Neural cell (in vitro differentiated cells): ENCODE measurements around the gene FMNL1.

Experiments
- RAD21 ChIP-seq: fragments of 450-650 bp; conservative IDR thresholded peaks from 2 replicates; pipeline ENCODE4 v1.6.1; 2014; ENCODE audit warnings: antibody characterized with exemption, mild to moderate bottlenecking, moderate library complexity
- TF ChIP-seq, protein P1 (sequence below): fragments of 450-650 bp; IDR thresholded peaks from 2 replicates; pipeline ENCODE4 v1.5.1; 2014; ENCODE audit warnings: antibody characterized with exemption, mild to moderate bottlenecking, moderate library complexity; ENCODE audit not compliant: poor library complexity, severe bottlenecking

GRCh38 chr17:45242029-45242414 lies 20.3 kb downstream of the FMNL1 start:
- TF ChIP-seq, protein P1, sequence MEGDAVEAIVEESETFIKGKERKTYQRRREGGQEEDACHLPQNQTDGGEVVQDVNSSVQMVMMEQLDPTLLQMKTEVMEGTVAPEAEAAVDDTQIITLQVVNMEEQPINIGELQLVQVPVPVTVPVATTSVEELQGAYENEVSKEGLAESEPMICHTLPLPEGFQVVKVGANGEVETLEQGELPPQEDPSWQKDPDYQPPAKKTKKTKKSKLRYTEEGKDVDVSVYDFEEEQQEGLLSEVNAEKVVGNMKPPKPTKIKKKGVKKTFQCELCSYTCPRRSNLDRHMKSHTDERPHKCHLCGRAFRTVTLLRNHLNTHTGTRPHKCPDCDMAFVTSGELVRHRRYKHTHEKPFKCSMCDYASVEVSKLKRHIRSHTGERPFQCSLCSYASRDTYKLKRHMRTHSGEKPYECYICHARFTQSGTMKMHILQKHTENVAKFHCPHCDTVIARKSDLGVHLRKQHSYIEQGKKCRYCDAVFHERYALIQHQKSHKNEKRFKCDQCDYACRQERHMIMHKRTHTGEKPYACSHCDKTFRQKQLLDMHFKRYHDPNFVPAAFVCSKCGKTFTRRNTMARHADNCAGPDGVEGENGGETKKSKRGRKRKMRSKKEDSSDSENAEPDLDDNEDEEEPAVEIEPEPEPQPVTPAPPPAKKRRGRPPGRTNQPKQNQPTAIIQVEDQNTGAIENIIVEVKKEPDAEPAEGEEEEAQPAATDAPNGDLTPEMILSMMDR = no peak
- no peak for TF ChIP-seq RAD21
